DLD1 (cell line): Measurements from ENCODE around the gene POLR3G.

Source experiments
- in situ Hi-C: cut with HindIII; loops from 2 replicates; pipeline ENCODE4 v1.10.0; 2017; ENCODE audit warnings: low sequenced_read_pairs

Gene POLR3G

GRCh38 chr5:90495146-90495545 is 20.5 kb downstream of the POLR3G start:
- in situ Hi-C loops = no loop called here

- in situ Hi-C loops = no loop called here
Measured at GRCh38 chr5:90503596-90503995, 28.9 kb downstream of the POLR3G start.

- in situ Hi-C loops = no loop called here
Measured at GRCh38 chr5:90504743-90505142, 30.1 kb downstream of the POLR3G start.

- in situ Hi-C loops = no loop called here
Measured at GRCh38 chr5:90506221-90506620, 31.6 kb downstream of the POLR3G start.

- in situ Hi-C loops = no loop called here
Measured at GRCh38 chr5:90510438-90510837, 35.8 kb downstream of the POLR3G start.

- in situ Hi-C loops = no loop called here
Measured at GRCh38 chr5:90514520-90514919, 39.9 kb downstream of the POLR3G start.

- in situ Hi-C loops = no loop called here
Measured at GRCh38 chr5:90518661-90519060, 44.0 kb downstream of the POLR3G start.

- in situ Hi-C loops = no loop called here
Measured at GRCh38 chr5:90519081-90519480, 44.4 kb downstream of the POLR3G start.

- in situ Hi-C loops = no loop called here
Measured at GRCh38 chr5:90528601-90529193, 54.0 kb downstream of the POLR3G start.

- in situ Hi-C loops = no loop called here
Measured at GRCh38 chr5:90529194-90529938, 54.7 kb downstream of the POLR3G start, which contains the start of gene LYSMD3. LYSMD3 (minus strand) TSS chr5:90529584; CDS start chr5:90525289, 4,295 bp downstream.

- in situ Hi-C loops = no loop called here
Measured at GRCh38 chr5:90529939-90530677, 55.4 kb downstream of the POLR3G start.

GRCh38 chr5:90530736-90531487 is 56.2 kb downstream of the POLR3G start:
- in situ Hi-C loops = no loop called here

- in situ Hi-C loops = no loop called here
Measured at GRCh38 chr5:90533794-90534193, 59.1 kb downstream of the POLR3G start.

GRCh38 chr5:90534922-90535321 is 60.3 kb downstream of the POLR3G start:
- in situ Hi-C loops = no loop called here

- in situ Hi-C loops = no loop called here
Measured at GRCh38 chr5:90542827-90543519, 68.3 kb downstream of the POLR3G start.

GRCh38 chr5:90545511-90545910 is 70.8 kb downstream of the POLR3G start:
- in situ Hi-C loops = no loop called here

- in situ Hi-C loops = no loop called here
Measured at GRCh38 chr5:90546216-90546837, 71.7 kb downstream of the POLR3G start.

GRCh38 chr5:90547072-90547536 is 72.4 kb downstream of the POLR3G start:
- in situ Hi-C loops = no loop called here

GRCh38 chr5:90548069-90548593 is 73.5 kb downstream of the POLR3G start:
- in situ Hi-C loops = no loop called here

- in situ Hi-C loops = no loop called here
Measured at GRCh38 chr5:90549223-90549622, 74.6 kb downstream of the POLR3G start.
